Renal cortex interstitium (tissue), 11 donors: Measurements from ENCODE around the gene ABLIM1. TPM values are rescaled to one million over a fixed set of nuclear protein-coding genes. Genes with fewer than 3 reads are reported as not detected.
A peak's percentile ranks its signal among the peaks of the same experiment; 100 is the strongest.

Source experiments
- DNase-seq, 11 donors: peaks; one replicate each; pipeline ENCODE4 v3.0.0-alpha.2; 2013; ENCODE audit warnings: low read depth in 9 of 11, low spot score in 4 of 11; ENCODE audit errors: extremely low read depth in 1 of 11
- polyA plus RNA-seq, 3 donors: library from polyadenylated mRNA; unstranded; fragments of 120-200 nt; gene quantifications; one replicate each; pipeline ENCODE4 v1.2.1, GENCODE V29; 2013; ENCODE audit not compliant: insufficient read length in 3 of 3

Gene ABLIM1
- polyA plus RNA-seq, 3 donors, result 86.6 to 120 (median 104) TPM

DNA sequence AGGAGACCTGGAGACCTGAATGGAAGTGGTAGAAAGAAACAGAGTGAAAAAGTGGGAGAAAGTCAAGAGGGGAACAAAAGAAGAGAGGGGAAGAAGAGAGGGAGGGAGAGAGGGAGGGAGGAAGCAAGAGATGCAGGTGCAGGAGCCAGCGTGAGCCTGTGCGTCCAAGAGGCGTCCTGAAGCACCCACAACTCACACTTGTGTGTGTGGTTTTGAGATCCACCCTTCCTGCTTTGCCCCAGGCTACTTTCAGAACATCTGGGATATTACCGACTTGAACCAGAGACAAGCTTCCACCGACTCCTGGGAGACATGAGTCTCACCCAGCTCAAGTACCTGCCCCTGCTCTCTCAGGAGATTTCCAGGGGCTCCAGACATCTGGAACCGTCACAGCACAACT is 263.5 kb downstream of the ABLIM1 start:
- no peak for DNase-seq

DNA sequence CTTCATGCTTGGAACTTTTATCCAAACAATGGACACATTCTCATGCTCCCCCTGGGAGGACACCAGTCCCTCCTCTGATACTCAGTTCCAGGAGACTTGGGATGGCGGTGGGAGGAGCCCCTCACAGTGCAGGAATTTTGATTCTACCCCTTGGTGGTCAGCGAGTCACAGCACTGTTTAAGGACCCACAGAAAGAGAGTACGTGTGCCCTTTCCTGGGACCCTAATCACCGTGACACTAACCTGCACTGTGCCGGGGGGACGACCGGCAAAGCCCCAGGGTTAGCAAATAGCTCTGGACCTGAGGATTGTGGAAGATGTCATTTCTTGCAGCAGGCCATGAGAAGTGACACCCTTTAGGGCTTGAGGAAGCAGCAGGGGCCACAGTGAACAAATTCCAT is 264.2 kb downstream of the ABLIM1 start:
- no peak for DNase-seq

DNA sequence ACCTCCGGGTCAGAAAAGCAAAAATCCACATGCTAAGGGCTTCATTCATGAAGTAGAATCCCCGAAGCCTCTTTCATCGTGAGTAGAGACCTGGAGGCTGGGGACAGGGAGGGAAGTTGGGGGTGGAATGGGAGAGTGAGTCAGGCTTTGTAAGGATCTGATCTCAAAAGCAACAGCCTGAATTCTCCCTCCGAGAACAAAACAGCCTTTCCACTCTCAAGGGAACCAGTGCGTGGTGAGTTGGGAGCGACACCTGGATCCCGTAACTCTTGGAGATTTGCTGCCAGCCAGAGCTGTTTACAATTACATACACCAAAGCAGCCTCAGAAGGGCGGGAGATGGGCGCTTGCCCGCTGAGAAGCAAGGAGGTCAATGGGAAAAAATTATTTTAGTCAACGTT is 264.6 kb downstream of the ABLIM1 start:
- peak in 1 of 11 donors; percentile 41 for DNase-seq

DNA sequence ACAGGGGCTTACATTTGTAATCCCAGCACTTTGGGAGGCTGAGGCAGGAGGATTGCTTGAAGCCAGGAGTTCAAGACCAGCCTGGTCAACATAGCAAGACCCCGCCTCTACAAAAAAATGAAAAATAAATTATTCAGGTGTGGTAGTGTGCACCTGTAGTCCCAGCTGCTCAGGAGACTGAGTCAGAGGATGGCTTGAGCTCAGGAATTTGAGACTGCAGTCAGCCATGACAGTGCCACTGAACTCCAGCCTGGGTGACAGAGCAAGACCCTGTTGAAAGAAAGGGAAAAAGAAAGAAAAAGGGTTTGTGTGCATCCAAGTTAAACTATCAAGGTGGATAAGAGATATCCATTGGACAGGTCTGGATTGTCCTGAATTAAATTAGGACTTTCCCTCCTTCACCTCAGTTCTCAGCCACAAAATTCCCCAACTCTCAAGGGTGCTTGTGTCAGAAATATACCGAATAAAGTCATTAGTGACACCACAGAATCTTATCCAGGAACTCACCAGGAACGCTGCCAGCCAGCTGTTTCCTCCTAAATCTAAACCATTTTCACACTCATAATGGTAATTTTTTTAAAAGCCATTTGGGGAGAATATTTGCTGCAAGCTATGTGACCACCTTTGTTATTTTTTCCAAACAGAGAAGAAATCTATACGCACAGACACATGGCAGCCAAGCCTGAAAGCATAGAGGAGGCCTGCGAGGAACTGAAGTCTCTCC is 265.8 kb downstream of the ABLIM1 start:
- DNase-seq, result no peak

DNA sequence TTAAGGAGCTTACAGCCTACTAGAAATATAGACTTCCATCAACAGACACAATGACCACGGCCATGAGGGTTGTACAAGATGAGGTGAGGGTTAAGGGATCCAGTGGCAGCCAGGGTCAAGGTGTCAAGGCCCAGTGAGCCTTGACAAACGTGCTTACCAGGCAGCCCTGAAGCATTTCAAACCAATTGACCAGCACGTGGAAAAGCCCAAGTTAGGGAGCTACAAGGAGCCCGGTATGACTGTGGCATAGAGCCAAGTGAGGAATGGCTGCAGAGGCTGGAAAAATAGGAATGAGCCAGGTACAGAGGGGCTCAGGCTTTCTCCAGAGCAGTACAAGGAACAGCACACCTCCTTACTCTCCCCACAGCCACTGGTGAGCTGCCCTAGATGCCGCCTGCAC is 266.5 kb downstream of the ABLIM1 start:
- no peak for DNase-seq

DNA sequence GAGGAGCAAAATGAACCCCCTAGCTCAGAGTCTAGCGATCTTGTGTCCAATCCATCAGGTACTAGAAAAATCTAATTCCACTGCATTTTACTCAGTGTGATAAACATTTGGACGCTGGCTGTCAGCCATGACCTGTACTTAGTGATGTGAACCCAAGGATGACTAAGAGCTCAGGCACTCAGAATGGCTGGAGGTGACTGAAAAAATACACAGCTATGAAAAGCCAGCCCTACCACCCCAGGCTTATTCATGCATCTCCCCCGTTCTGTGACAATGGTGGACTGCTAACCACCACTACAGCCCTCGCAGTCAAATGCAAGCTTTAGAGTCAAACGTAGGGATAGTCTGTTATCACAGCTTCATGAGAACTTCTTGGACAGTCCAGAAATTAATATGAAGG is 268.6 kb downstream of the ABLIM1 start:
- DNase-seq, result no peak

DNA sequence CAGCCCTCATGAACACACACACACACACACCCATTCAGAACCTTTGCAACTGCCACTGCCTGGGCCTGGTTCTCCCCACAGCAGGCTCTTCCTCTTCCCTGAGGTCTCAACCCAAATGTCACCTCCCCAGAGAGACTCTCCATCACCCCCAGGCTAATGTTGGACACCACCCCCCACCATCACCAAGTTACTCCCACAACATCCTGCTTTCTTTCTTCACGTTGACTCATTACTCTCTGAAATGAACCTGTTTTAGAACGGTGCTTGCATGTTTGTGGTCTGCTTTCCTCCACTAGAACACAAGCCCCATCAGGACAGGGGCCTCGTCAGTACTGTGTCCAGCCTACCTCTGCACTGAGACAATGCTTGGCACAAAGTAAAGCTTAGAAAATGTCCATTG is 269.8 kb downstream of the ABLIM1 start:
- DNase-seq, result no peak

DNA sequence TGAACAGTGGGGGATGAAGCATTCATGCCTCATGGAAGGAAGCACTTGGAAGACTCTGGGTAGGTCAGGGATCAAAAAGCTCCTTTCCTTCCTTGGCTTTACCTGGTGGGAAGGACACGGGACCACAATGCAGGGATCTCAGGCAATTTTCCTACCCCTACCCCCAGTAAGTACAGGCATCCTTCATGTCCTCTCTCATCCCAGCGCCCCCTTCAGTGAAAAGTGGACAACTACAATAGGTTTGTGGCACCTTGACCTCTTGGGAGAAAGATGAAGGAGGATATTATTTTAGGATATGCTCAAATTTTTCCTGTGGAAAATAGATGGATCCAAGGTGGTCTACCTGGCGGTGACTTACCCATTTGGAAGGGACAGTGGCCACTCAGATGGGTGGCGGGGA is 270.3 kb downstream of the ABLIM1 start:
- no peak for DNase-seq

DNA sequence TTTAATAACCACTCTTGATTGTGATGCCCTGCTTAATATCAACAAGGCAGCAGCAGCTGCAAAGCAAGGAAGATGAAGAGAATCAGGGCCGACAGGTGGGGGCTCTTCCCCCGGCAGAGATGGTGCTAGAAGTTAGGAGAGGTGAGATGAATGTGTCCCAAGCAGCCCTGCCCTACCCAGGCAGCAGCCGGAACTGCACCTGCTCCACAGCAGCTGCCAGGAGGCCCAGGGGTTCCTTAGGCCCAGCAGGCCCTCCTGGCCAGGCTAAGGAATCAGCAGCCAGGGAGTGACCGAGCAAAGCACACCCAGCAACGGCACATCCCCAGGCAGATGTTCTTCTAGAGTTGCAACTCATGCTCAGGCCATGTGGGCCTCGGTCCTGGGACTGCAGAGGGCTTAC is 271.6 kb downstream of the ABLIM1 start:
- no peak for DNase-seq

DNA sequence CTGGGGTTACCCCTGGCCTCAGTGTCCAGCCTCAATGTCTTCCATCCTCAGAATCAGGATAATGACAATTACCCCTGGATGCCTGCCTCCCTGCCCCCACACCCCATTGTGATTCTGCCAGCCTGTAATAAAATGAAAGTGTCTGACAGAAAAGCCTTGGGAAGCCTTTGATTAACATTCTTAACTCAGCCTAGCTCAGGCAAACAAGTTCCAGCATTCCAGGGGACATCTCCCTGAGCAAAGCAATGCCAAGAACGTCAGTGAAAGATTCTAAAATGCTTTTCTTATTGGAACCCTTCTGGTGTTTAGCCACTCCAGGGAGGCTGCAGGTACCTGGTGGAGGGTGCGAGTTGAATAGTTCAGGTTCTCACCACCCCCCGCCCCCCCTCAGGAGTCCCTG is 272.5 kb downstream of the ABLIM1 start:
- DNase-seq, result no peak

DNA sequence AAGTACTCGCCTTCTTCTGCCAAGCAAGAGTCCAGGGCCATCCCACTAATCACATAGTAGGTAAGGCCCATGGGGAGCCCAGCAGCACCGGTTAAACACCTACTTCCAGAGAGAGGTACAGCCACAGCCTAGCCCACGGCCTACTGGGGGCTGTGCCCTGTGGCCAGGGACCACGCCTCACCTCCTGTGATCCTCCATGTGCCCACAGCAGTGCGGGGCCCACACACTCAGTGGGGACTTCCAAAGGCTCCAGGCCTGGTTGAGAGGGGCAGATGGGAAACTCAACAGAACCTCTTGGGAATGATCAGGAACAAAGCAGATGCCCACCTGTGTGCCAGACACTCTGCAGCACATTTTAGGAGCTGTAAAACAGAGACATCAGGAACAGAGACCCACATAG is 273.5 kb downstream of the ABLIM1 start:
- no peak for DNase-seq

DNA sequence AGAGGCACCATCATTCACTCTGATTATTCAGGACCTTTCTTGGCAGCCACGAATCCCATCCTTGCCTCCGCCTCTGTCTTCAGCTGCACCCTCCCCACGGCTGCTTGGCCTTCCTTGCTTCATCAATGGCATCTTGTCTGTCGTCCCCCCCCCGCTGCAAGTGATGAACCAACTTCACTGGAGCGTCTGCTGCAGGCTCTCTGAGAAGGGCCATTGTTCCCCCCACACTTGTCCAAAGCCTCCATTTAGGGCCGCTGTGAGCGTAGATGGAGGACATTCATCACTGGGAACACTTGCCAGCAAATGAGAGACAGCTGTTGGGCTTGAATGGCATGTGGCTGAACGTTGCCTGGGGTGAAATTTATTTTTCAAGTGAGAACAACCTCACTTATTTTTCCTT is 273.9 kb downstream of the ABLIM1 start:
- no peak for DNase-seq

Other genes with a start within 250 kb of the ABLIM1 start
- 10 to 100 TPM; 29.8 to 38.6 (median 33.4) TPM for gene FHIP2A, start 163.5 kb upstream of the ABLIM1 start, polyA plus RNA-seq